HG03442 (cell line): ENCODE data around the gene ARHGEF39.
"Not testable (repeated sequence)": the region's sequence is repeated elsewhere in the genome, so short reads cannot be mapped to it uniquely, and the experiment has no call there.

Source experiments
- ATAC-seq: cut with Tn5 transposase; IDR thresholded peaks from one replicate; pipeline ENCODE4 v1.9.1; 2021; ENCODE audit warnings: mild to moderate bottlenecking, moderate library complexity; ENCODE audit not compliant: unreplicated experiment

Gene ARHGEF39

GRCh38 chr9:35628389-35628991 is 36.5 kb downstream of the ARHGEF39 start:
- ATAC-seq: no peak

DNA sequence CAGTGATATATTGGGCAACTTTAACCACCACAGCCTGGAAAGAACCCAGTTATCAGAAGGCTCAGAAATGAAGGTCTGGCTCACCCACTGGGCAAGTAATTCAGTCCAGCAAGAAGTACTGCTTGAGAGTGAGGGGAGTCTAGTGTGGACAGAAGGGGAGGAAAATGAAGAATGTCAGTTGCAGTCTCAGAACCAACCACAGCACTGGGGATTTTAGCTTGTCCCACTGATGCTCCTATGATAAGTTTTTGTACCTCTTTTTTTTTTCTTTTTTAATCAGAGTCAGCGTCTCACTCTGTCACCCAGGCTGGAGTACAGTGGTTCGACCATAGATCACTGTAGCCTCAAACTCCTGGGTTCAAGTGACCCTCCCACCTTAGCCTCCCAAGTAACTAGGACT is 37.4 kb downstream of the ARHGEF39 start:
- ATAC-seq: no peak

GRCh38 chr9:35619800-35620158 is 45.2 kb downstream of the ARHGEF39 start:
- ATAC-seq: peak; percentile 43

DNA sequence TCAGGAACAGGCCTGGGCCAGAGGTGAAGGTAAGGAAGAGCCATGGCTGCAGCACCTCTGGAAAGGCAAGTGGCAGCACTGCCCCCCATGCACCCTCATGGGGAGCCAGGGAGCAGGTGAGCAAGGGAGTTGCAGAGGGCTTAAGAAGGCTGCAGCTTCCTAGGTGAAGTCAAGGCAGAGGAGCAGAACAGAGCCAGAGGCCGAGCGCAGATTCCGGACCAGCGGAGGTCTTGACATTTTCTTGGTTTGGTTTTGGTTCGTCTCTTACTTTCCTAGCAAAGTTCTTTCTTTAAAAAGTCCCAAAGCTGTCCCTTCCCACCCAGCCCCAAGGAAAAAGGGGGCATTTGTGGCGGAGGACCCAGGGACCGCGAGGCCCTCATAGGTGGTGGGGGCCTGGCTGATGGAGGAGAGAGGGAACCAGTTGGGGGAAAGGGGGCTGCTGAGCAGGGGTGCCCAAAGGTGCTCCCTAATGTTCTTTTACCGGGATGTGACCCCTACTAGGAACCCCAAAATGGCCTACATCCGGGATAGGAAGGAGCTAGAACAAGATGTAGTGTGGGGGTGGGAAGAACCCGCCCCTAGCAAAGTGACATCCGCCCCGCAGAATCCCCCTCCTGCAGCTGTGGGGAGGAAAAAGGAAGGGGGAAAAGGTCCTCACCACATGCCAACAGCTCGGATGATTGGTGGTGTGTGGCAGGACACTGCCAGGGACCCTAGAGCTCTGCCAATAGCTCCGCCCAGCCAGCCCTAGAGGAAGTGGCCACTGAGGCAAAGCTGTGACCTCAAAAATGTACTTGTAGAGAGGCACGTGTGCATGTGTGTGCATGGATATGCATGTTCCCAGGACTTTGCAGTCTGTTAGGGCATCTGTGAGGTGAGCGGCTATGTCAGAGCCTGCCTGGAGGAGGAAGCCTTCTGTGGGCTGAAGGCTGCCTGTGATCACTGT is 45.9 kb downstream of the ARHGEF39 start:
- ATAC-seq: peak; percentile 47

DNA sequence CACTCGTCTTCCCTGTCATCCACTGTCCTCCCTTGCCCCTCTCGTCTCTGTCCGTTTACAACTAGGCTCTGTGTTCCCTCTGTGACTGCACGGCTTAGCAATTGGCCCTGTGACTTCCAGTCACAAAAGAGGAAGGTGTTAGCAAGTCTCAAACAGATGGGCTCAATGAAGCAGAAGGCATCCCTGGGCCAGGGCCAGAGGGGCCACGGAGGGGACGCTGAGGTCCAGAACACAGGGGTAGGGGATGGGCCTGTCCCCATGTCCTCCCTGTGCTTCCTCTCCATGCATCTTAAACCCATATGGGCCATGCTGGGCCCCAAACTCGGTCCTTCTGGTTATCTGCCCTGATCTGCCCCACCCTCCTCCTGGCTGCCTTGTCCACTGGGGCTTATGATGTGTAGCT is 46.7 kb downstream of the ARHGEF39 start, which contains the start of gene CD72:
TSS of gene CD72 (minus strand) at position 89 of the 403 bp plus-strand sequence. CDS start 110 bp downstream, outside the sequence.
- ATAC-seq: no peak

DNA sequence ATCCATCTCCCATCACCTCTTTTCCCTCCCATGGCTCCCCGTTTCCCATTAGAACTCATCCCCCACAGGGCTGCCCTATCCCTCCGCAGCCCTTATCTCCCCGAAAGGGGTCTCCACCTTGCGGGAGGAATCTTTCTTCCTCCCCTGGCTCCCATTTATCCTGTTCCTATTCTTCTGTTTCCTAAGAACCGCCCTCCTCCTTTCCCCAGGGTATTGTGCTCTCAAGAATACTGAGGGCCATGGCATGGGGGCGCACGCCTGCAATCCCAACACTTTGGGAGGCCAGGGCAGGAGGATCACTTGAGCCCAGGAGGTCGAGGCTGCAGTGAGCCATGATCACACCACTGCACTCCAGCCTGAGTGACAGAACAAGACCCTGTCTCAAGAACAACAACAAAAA is 47.4 kb downstream of the ARHGEF39 start:
- ATAC-seq: no peak

GRCh38 chr9:35616681-35617459 is 48.1 kb downstream of the ARHGEF39 start:
- peak; percentile 40 for ATAC-seq

DNA sequence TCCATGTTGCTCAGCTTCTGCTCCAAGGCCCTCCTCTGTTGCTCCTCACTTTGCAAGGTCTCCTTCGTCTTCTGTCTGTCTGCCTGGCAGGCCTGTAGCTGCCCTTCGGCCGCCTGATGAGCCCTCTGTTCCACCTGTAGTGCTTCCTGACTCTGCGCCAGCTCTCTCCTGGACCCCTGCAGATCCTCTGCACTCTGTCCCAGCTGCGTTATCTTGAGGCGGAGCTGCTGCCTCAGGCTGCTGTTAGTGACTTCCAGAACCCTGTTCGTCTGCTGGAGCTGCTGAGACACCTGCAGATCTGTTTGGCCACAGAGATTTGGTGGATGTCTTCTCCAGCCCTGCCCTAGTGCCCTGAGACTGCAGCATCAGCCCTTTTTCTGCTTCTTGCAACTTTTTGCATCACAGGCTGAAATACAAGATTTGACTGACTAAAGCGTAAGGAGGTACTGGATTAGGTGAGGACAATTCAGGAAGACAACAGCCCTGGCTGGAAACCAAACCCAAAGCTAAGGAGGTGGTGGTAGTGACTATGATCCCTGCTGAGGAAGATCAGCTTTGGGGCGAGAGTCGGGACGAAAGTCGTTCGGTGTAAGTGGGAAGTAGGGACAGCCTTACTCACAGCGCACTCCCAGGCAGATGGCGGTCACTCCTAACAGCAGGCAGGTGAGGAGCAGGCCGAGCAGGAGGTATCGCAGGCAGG is 48.9 kb downstream of the ARHGEF39 start:
- ATAC-seq: no peak

DNA sequence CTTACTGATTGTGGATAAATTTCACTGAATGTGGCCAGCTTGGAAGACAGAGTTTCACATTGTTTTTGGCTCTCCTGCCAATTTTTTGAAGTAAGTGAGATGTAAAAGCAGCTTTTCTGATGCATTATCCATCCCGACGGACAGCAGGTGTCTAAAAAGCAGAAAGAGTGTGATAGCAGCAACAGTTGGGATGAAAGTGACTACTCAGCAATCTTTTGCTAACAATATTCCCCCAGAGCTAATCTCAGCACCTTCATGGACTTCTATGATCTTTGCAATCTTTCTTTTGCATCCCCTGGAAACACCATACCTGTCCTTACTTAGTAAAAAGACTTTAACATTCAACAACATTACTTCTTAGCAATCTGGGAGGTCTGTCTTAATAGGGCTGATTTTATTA is 52.2 kb downstream of the ARHGEF39 start:
- no peak for ATAC-seq

DNA sequence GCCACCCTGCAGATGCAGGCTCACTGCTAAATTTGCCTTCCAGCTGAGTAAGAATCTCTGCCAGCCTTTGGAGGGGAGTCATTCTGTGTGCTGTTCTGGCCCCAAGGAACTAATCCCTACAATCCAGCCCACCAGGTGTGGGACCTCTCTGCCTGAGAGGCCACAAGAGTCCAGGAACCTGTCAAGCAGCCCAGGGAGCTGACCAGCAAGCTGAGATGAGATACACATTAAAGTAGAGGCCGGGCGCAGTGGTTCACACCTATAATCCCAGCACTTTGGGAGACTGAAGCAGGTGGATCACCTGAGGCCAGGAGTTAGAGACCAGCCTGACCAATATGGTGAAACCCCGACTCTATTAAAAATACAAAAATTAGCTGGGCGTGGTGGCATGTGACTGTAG is 52.9 kb downstream of the ARHGEF39 start:
- ATAC-seq: not testable (repeated sequence)

DNA sequence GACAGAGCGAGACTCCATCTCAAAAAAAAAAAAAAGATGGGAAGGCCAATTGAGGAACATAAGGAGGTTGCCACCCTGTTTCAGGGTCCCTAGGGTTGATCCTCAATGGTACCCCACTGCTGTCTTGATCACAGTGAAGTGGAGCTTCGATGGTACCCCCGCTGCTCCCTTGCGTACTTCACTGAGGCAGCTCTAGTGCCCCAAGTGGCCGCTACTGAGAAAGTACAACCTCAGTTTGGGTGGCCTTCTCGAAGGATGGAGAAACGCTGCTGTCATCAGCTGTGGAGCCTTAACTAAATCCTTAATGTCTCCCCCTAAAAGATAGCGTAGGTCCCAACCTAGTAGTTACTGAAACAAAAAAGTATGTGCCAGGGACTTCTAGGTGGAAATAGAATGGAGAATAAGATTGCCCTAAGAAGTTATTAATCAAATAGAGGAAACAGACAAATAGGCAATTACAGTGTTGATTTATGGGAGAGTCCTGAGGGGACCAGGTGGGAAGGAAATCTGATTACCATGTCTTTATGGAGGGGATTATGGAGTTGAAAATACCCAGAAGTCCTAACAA is 53.7 kb downstream of the ARHGEF39 start:
- no peak for ATAC-seq

GRCh38 chr9:35609820-35610163 is 55.2 kb downstream of the ARHGEF39 start:
- no peak for ATAC-seq
